H1 (cell line): ENCODE data around the gene MYBPHL. TPM values are rescaled to one million over a fixed set of nuclear protein-coding genes. Genes with fewer than 3 reads are reported as not detected.

Experiments
- CTCF ChIA-PET: fragments of 300-600 bp; sonication (Branson Sonifier 250); formaldehyde crosslinking; loops from one replicate; lab custom pipeline; 2021; ENCODE audit not compliant: partially characterized antibody; lab: Charles Lee
- POLR2A ChIA-PET: fragments of 300-600 bp; sonication (Branson Sonifier 250); formaldehyde crosslinking; loops from one replicate; lab custom pipeline; 2021; ENCODE audit warnings: inconsistent platforms; ENCODE audit not compliant: partially characterized antibody; lab: Charles Lee
- DNase-seq, 2 experiments: peaks; one replicate each; pipeline versions ENCODE4 v3.0.0 to v3.0.0-alpha.2; 2010 to 2022; ENCODE audit warnings: low spot score in 2 of 2, low read depth in 1 of 2, mixed read lengths in 1 of 2
- FAIRE-seq: peaks from 2 replicates; lab custom pipeline; 2011; peaks lifted over from hg19 to GRCh38; lab: Jason Lieb, UNC
- H2AFZ ChIP-seq: 2 replicates; pipeline ENCODE4 v1.8.1; 2012; ENCODE audit warnings: low read length, inconsistent platforms
- H2AK5ac ChIP-seq: 2 replicates; pipeline ENCODE4 v1.6.1; 2013; ENCODE audit warnings: low read depth, low read length
- H2BK120ac ChIP-seq: replicated peaks from 2 replicates; pipeline ENCODE3; 2013; ENCODE audit warnings: low read depth, low read length, inconsistent platforms
- H2BK12ac ChIP-seq: 2 replicates; pipeline ENCODE4 v1.6.1; 2013; ENCODE audit warnings: low read depth, low read length
- H2BK15ac ChIP-seq: 2 replicates; pipeline ENCODE4 v1.6.1; 2013; ENCODE audit warnings: low read length
- H2BK20ac ChIP-seq: 2 replicates; pipeline ENCODE4 v1.6.1; 2013; ENCODE audit warnings: low read length
- H2BK5ac ChIP-seq: 2 replicates; pipeline ENCODE4 v1.6.1; 2013; ENCODE audit warnings: low read depth, low read length
- H3K14ac ChIP-seq: 2 replicates; pipeline ENCODE4 v1.6.1; 2013; ENCODE audit warnings: inconsistent platforms; ENCODE audit not compliant: insufficient read length
- H3K18ac ChIP-seq: 2 replicates; pipeline ENCODE4 v1.6.1; 2013; ENCODE audit warnings: low read length; ENCODE audit errors: extremely low read depth
- H3K23ac ChIP-seq: 2 replicates; pipeline ENCODE4 v1.6.1; 2013; ENCODE audit warnings: inconsistent platforms; ENCODE audit not compliant: insufficient read length
- H3K23me2 ChIP-seq: 2 replicates; pipeline ENCODE4 v1.6.1; 2013; ENCODE audit warnings: low read depth, low read length
- H3K27ac ChIP-seq: 2 replicates; pipeline ENCODE4 v1.6.1; 2011; ENCODE audit warnings: low read depth, low read length, inconsistent platforms
- H3K27me3 ChIP-seq, 4 experiments: replicated peaks in 1 of 4; 1 replicate in 1 of 4; 2 replicates in 3 of 4; pipeline versions ENCODE4 v1.6.1 to v1.8.1; 2011 to 2013; ENCODE audit warnings: low read length in 3 of 4, mild to moderate bottlenecking in 3 of 4, inconsistent platforms in 2 of 4, mixed read lengths in 2 of 4, moderate library complexity in 1 of 4; ENCODE audit not compliant: control insufficient read depth in 3 of 4, insufficient read depth in 3 of 4; ENCODE audit errors: extremely low read depth in 1 of 4
- H3K36me3 ChIP-seq, 4 experiments: 2 replicates each; pipeline versions ENCODE4 v1.6.1 to v1.8.1; 2011 to 2013; ENCODE audit warnings: mild to moderate bottlenecking in 4 of 4, low read length in 3 of 4, moderate library complexity in 2 of 4, control low read depth in 1 of 4, inconsistent platforms in 1 of 4; ENCODE audit not compliant: insufficient read depth in 4 of 4, control insufficient read depth in 2 of 4
- H3K4ac ChIP-seq: replicated peaks from 2 replicates; pipeline ENCODE3; 2013; ENCODE audit warnings: low read length, low read depth, mixed read lengths, inconsistent platforms; ENCODE audit not compliant: insufficient read length
- H3K4me1 ChIP-seq, 4 experiments: replicated peaks in 1 of 4; 1 replicate in 1 of 4; 2 replicates in 3 of 4; pipeline versions ENCODE4 v1.6.1 to v1.8.1; 2011 to 2013; ENCODE audit warnings: low read length in 3 of 4, inconsistent platforms in 2 of 4, mixed read lengths in 1 of 4; ENCODE audit not compliant: insufficient read depth in 4 of 4, control insufficient read depth in 3 of 4
- H3K4me2 ChIP-seq, 2 experiments: 2 replicates each; pipeline versions ENCODE4 v1.6.1 to v1.8.1; 2011 to 2013; ENCODE audit warnings: low read depth in 2 of 2, low read length in 2 of 2, control low read depth in 1 of 2, inconsistent platforms in 1 of 2, mild to moderate bottlenecking in 1 of 2; ENCODE audit not compliant: insufficient read depth in 1 of 2
- H3K4me3 ChIP-seq, 4 experiments: fragments of 200-600, 300-600 bp in 1 of 4; sonication (generic), shearing (Covaris generic), sonication (Bioruptor Twin) in 1 of 4; 2 replicates each; pipeline versions ENCODE4 v1.5.1 to v1.8.1; 2011 to 2016; ENCODE audit warnings: low read length in 4 of 4, low read depth in 3 of 4, control low read depth in 2 of 4, inconsistent platforms in 2 of 4, mild to moderate bottlenecking in 2 of 4, mixed read lengths in 1 of 4, moderate library complexity in 1 of 4; ENCODE audit not compliant: insufficient read depth in 2 of 4; ENCODE audit errors: extremely low read depth in 1 of 4
- H3K56ac ChIP-seq: replicated peaks from 2 replicates; pipeline ENCODE3; 2013; ENCODE audit warnings: low read depth, mild to moderate bottlenecking, mixed read lengths, low read length, inconsistent platforms; ENCODE audit not compliant: insufficient read length
- H3K79me1 ChIP-seq: 2 replicates; pipeline ENCODE4 v1.6.1; 2013; ENCODE audit warnings: low read depth, low read length, control low read depth
- H3K79me2 ChIP-seq, 2 experiments: 2 replicates each; pipeline versions ENCODE4 v1.6.1 to v1.8.1; 2012 to 2013; ENCODE audit warnings: low read length in 2 of 2, mild to moderate bottlenecking in 2 of 2, inconsistent platforms in 1 of 2; ENCODE audit not compliant: insufficient read depth in 2 of 2, control insufficient read depth in 1 of 2
- H3K9ac ChIP-seq, 4 experiments: replicated peaks in 1 of 4; 1 replicate in 1 of 4; 2 replicates in 3 of 4; pipeline versions ENCODE4 v1.6.1 to v1.8.1; 2011 to 2013; ENCODE audit warnings: low read depth in 3 of 4, low read length in 3 of 4, control low read depth in 2 of 4, mild to moderate bottlenecking in 2 of 4, moderate library complexity in 2 of 4, inconsistent platforms in 1 of 4; ENCODE audit errors: extremely low read depth in 1 of 4
- H3K9me3 ChIP-seq, 2 experiments: 2 replicates each; pipeline versions ENCODE4 v1.6.1 to v1.8.1; 2012 to 2013; ENCODE audit warnings: mild to moderate bottlenecking in 2 of 2, moderate library complexity in 2 of 2, control low read depth in 1 of 2, inconsistent platforms in 1 of 2, low read depth in 1 of 2, low read length in 1 of 2, mixed read lengths in 1 of 2; ENCODE audit not compliant: insufficient read depth in 2 of 2
- H4K20me1 ChIP-seq, 2 experiments: replicated peaks in 1 of 2; 2 replicates each; pipeline versions ENCODE3 to v1.8.1; 2011 to 2013; ENCODE audit warnings: inconsistent platforms in 2 of 2, low read length in 2 of 2, mild to moderate bottlenecking in 1 of 2; ENCODE audit not compliant: insufficient read depth in 2 of 2, control insufficient read depth in 1 of 2
- H4K5ac ChIP-seq: 2 replicates; pipeline ENCODE4 v1.6.1; 2013; ENCODE audit warnings: low read length, low read depth, mixed read lengths, inconsistent platforms; ENCODE audit not compliant: insufficient read length
- H4K8ac ChIP-seq: 2 replicates; pipeline ENCODE4 v1.8.0; 2013; ENCODE audit warnings: mild to moderate bottlenecking, moderate library complexity, low read length, inconsistent platforms; ENCODE audit not compliant: insufficient read depth; ENCODE audit errors: extremely low read depth
- H4K91ac ChIP-seq: replicated peaks from 2 replicates; pipeline ENCODE3; 2013; ENCODE audit warnings: low read length, mixed read lengths, inconsistent platforms; ENCODE audit not compliant: insufficient read length
- EP300 ChIP-seq, 2 experiments: IDR thresholded peaks; 1 replicate in 1 of 2; 2 replicates in 1 of 2; pipeline ENCODE4 v1.6.1; 2011 to 2012; ENCODE audit warnings: low read depth in 2 of 2, low read length in 2 of 2, mild to moderate bottlenecking in 2 of 2, borderline replicate concordance in 1 of 2, inconsistent platforms in 1 of 2, moderate library complexity in 1 of 2
- SIRT6 ChIP-seq: IDR thresholded peaks from one replicate; pipeline ENCODE4 v1.7.1; 2012; ENCODE audit warnings: low read length, inconsistent platforms
- WGBS, 2 experiments: shearing (Covaris generic) in 1 of 2; methylation state at CpG; one replicate each; pipeline versions ENCODE4 v1.1.6 to v1.1.7; 2013 to 2015; ENCODE audit warnings: low lambda C conversion rate in 2 of 2, mixed read lengths in 2 of 2, inconsistent platforms in 1 of 2, low coverage in 1 of 2, missing lambda C conversion rate in 1 of 2; ENCODE audit not compliant: insufficient replicate concordance in 2 of 2, insufficient coverage in 1 of 2, insufficient read length in 1 of 2; ENCODE audit errors: extremely low coverage in 1 of 2, missing lambda C conversion rate in 1 of 2; 5-methylcytosine and 5-hydroxymethylcytosine counted together
- polyA plus RNA-seq, 7 experiments: library from polyadenylated mRNA; depleted of rRNA in 3 of 7; stranded (reverse) in 5 of 7; unstranded in 2 of 7; fragments of >200 nt in 5 of 7; fragments of 200-250 nt in 2 of 7; gene quantifications; 1 replicate in 5 of 7; 2 replicates in 1 of 7; 4 replicates in 1 of 7; pipeline versions ENCODE4 v1.2.1 to v1.2.3, GENCODE V29; 2011 to 2013; ENCODE audit warnings: missing spikeins in 2 of 7, mixed read lengths in 2 of 7
- total RNA-seq: library from RNA; stranded (reverse); fragmentation: NEBNext Ultra II Directional; extraction: Animal tissue kit (Norgen Biotek cat#: 25700); gene quantifications from 2 replicates; pipeline ENCODE4 v1.2.1, GENCODE V29; 2021

Gene MYBPHL
- total and polyA plus RNA-seq, 2 of the 8 experiments (the other 6 are each of a cell fraction or from before 2014, with no cell fraction given) = 0.24 to 0.30 TPM

GRCh38 chr1:109338091-109338490, 31.3 kb upstream of the MYBPHL start:
- TF ChIP-seq EP300 (IDR thresholded peaks at IDR 0.05; ENCODE audit: borderline replicate concordance in 1 of 2, low read depth in 2 of 2, low read length in 2 of 2) = no peak
- TF ChIP-seq SIRT6 = no peak
- H3K9me3 ChIP-seq = no peaks in the 10 kb centered on the region
- POLR2A ChIA-PET = no interaction called here
- CTCF ChIA-PET = no interaction called here
- H2BK15ac ChIP-seq = no peak overlapping the region
- H3K79me1 ChIP-seq = no peaks in the 10 kb centered on the region
- no peak overlapping the region for H2AFZ ChIP-seq
- H2AK5ac ChIP-seq = no peak overlapping the region
- H4K8ac ChIP-seq = no peak overlapping the region
- H3K23ac ChIP-seq = no peak overlapping the region
- no peak overlapping the region for H3K27ac ChIP-seq
- H3K9ac ChIP-seq = no peak overlapping the region
- H3K18ac ChIP-seq = no peak overlapping the region
- no peak overlapping the region for H4K5ac ChIP-seq
- no peaks in the 10 kb centered on the region for H3K4me1 ChIP-seq
- H2BK5ac ChIP-seq = no peak overlapping the region
- 88 to 100% methylated on average over 1 to 6 of the region's 6 CpGs for WGBS, 2 experiments
- no peak overlapping the region for H3K4me3 ChIP-seq
- no peaks in the 10 kb centered on the region for H3K79me2 ChIP-seq
- peaks cover 15 to 54% (median 42%) of the 10 kb centered on the region in 4 experiments for H3K36me3 ChIP-seq
- no peak for FAIRE-seq
- H2BK12ac ChIP-seq = no peak overlapping the region
- H3K27me3 ChIP-seq = no peaks in the 10 kb centered on the region
- no peak overlapping the region for H3K4ac ChIP-seq
- H3K4me2 ChIP-seq = no peak overlapping the region
- H4K20me1 ChIP-seq = no peaks in the 10 kb centered on the region
- no peak overlapping the region for H3K14ac ChIP-seq
- no peak overlapping the region for H2BK120ac ChIP-seq
- H4K91ac ChIP-seq = no peak overlapping the region
- H2BK20ac ChIP-seq = no peak overlapping the region
- H3K56ac ChIP-seq = no peak overlapping the region
- H3K23me2 ChIP-seq = no peaks in the 10 kb centered on the region
- DNase-seq = no peak
